HEK293 (cell line): ENCODE results near the gene RPL36.
A peak's percentile ranks its signal among the peaks of the same experiment; 100 is the strongest.

ENCODE experiments used
- CTCF ChIP-seq: fragments of 450-650 bp; formaldehyde crosslinking; IDR thresholded peaks from 2 replicates; pipeline ENCODE4 v1.5.1; 2016; ENCODE audit warnings: missing biosample characterization, missing genetic modification characterization
- GLIS1 ChIP-seq: fragments of 450-650 bp; formaldehyde crosslinking; IDR thresholded peaks from 2 replicates; pipeline ENCODE4 v1.5.1; 2016; ENCODE audit warnings: missing biosample characterization, missing genetic modification characterization
- REST ChIP-seq: fragments of 450-650 bp; formaldehyde crosslinking; IDR thresholded peaks from 2 replicates; pipeline ENCODE4 v1.5.1; 2016; ENCODE audit warnings: missing biosample characterization, missing genetic modification characterization
- SP2 ChIP-seq: fragments of 450-650 bp; formaldehyde crosslinking; IDR thresholded peaks from 2 replicates; pipeline ENCODE4 v1.5.1; 2016; ENCODE audit warnings: missing biosample characterization, missing genetic modification characterization
- YY1 ChIP-seq: fragments of 450-650 bp; formaldehyde crosslinking; IDR thresholded peaks from 2 replicates; pipeline ENCODE4 v1.5.1; 2018; ENCODE audit warnings: missing biosample characterization, missing genetic modification characterization
- ZBTB10 ChIP-seq: fragments of 450-650 bp; formaldehyde crosslinking; IDR thresholded peaks from 2 replicates; pipeline ENCODE4 v1.5.1; 2016; ENCODE audit warnings: missing biosample characterization, missing genetic modification characterization
- ZNF366 ChIP-seq: fragments of 450-650 bp; formaldehyde crosslinking; conservative IDR thresholded peaks from 2 replicates; pipeline ENCODE4 v1.5.1; 2016; ENCODE audit warnings: missing biosample characterization, missing genetic modification characterization
- ZNF558 ChIP-seq: fragments of 450-650 bp; formaldehyde crosslinking; IDR thresholded peaks from 2 replicates; pipeline ENCODE4 v1.5.1; 2016; ENCODE audit warnings: missing biosample characterization, missing genetic modification characterization
- ZNF571 ChIP-seq: fragments of 450-650 bp; formaldehyde crosslinking; IDR thresholded peaks from 2 replicates; pipeline ENCODE4 v1.5.0; 2017; ENCODE audit warnings: missing biosample characterization, missing genetic modification characterization
- ZNF624 ChIP-seq: fragments of 450-650 bp; formaldehyde crosslinking; IDR thresholded peaks from 2 replicates; pipeline ENCODE4 v1.5.1; 2017; ENCODE audit warnings: missing biosample characterization, missing genetic modification characterization
- ZXDB ChIP-seq: fragments of 450-650 bp; formaldehyde crosslinking; IDR thresholded peaks from 2 replicates; pipeline ENCODE4 v1.5.1; 2016; ENCODE audit warnings: missing biosample characterization, missing genetic modification characterization
- TF ChIP-seq, protein P1 (sequence below): fragments of 450-650 bp; formaldehyde crosslinking; IDR thresholded peaks from 2 replicates; pipeline ENCODE4 v1.5.1; 2016; ENCODE audit warnings: missing biosample characterization, missing genetic modification characterization
- TF ChIP-seq, protein P2 (sequence below): fragments of 450-650 bp; formaldehyde crosslinking; IDR thresholded peaks from 2 replicates; pipeline ENCODE4 v1.5.1; 2016; ENCODE audit warnings: missing biosample characterization, missing genetic modification characterization, low read depth

DNA sequence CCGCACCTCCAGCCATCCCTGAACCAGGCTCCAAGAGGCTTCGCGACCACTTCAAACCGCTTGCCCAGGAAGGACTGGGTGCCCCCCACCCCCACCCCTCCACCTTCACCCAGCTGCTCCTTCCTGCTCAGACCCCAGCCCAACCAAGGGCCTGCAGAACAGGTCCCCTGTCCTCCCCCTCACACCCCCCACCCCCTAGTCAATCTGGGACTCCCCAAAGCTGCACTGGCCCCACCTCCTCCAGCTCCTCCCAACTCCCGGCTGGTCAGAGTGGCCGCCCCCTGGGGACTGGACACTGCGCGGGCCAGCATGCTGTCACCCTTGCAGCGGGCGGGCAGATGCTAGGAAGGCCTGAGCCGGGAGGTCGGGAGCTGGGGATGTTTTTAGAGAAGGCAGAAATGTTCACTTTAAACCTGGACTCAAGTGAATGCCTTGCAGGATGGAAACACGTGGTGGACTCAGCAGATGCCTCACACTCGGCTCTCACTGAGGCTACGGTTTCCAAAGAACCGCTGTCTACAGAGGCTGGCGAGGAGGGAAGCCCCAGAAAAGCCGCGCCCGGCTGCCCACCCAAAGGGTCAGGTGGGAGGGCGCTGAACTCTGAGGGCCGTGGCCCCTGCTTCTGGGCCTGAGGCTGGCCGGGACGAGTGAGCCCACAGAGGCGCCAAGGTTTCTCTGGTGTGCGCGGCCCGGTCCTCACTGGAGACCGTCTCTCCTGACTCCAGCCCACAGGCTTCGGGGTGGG lies 8.0 kb downstream of the RPL36 start:
- no peak for TF ChIP-seq CTCF
- TF ChIP-seq YY1 (tag by site-specific recombination) = no peak
- no peak for TF ChIP-seq GLIS1 (tag by site-specific recombination)
- TF ChIP-seq ZNF571 = no peak
- peak; percentile 8; the same call in 1 of the 2 replicates for TF ChIP-seq SP2
- TF ChIP-seq REST (tag by site-specific recombination) = no peak
- TF ChIP-seq, protein P1, sequence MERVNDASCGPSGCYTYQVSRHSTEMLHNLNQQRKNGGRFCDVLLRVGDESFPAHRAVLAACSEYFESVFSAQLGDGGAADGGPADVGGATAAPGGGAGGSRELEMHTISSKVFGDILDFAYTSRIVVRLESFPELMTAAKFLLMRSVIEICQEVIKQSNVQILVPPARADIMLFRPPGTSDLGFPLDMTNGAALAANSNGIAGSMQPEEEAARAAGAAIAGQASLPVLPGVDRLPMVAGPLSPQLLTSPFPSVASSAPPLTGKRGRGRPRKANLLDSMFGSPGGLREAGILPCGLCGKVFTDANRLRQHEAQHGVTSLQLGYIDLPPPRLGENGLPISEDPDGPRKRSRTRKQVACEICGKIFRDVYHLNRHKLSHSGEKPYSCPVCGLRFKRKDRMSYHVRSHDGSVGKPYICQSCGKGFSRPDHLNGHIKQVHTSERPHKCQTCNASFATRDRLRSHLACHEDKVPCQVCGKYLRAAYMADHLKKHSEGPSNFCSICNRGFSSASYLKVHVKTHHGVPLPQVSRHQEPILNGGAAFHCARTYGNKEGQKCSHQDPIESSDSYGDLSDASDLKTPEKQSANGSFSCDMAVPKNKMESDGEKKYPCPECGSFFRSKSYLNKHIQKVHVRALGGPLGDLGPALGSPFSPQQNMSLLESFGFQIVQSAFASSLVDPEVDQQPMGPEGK (tag by site-specific recombination) = 0 out of 2 replicates have a peak, but pooled peaks have one; percentile 5
- no peak for TF ChIP-seq ZNF366 (tag by site-specific recombination)
- no peak for TF ChIP-seq ZXDB (tag by site-specific recombination)
- TF ChIP-seq ZBTB10 (tag by site-specific recombination) = no peak
- TF ChIP-seq, protein P2, sequence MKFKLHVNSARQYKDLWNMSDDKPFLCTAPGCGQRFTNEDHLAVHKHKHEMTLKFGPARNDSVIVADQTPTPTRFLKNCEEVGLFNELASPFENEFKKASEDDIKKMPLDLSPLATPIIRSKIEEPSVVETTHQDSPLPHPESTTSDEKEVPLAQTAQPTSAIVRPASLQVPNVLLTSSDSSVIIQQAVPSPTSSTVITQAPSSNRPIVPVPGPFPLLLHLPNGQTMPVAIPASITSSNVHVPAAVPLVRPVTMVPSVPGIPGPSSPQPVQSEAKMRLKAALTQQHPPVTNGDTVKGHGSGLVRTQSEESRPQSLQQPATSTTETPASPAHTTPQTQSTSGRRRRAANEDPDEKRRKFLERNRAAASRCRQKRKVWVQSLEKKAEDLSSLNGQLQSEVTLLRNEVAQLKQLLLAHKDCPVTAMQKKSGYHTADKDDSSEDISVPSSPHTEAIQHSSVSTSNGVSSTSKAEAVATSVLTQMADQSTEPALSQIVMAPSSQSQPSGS (tag by site-specific recombination) = no peak
- TF ChIP-seq ZNF624 (tag by site-specific recombination) = no peak
- no peak for TF ChIP-seq ZNF558
